Bronchial smooth muscle cell (primary cell): Measurements from ENCODE around the gene RASSF6. TPM values are rescaled to one million over a fixed set of nuclear protein-coding genes. Genes with fewer than 3 reads are reported as not detected.

Experiments used
- total RNA-seq: library from RNA; depleted of rRNA; stranded (reverse); fragments of >200 nt; gene quantifications from 2 replicates; pipeline ENCODE4 v1.2.1, GENCODE V29; 2014

The RASSF6 gene, protein sequence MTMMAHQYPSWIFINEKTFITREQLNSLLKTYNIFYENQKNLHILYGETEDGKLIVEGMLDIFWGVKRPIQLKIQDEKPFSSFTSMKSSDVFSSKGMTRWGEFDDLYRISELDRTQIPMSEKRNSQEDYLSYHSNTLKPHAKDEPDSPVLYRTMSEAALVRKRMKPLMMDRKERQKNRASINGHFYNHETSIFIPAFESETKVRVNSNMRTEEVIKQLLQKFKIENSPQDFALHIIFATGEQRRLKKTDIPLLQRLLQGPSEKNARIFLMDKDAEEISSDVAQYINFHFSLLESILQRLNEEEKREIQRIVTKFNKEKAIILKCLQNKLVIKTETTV
- under 0.01 TPM in 1 of 2 replicates, not detected in the other for total RNA-seq

DNA sequence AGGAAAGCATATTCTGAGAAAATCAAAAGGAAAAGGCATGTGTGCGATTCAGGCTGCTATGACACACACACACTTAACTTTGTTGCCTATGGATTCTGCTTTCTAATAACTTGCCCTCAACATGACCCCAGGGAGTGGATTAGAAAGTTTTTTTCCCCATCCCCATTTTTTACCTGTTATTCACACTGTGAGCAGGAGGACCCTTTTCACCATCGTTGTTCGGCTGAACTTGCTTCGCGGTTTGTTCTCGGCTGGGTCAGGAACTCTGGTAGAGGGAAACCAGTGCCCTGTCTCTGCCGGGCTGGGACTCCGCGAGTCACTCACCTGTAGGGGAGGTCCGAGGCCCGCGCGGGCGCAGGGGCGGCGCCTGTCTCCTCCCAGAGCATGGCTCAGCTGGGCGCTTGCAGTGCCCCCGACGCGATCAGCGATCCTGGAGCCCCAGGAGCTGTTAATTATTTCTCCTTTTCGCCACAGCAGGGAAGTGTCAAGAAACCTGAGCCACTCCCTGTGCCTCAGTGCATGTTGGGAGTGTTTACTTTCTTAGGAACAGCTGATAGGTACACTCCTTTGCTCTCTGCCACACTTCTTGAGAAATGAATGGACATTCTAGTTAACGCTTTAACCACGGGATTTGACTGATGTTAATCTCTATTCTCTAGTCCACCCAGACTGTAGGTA, at the start of gene RASSF6:
Gene RASSF6 (minus strand): TSS at position 322 of the 678 bp plus-strand sequence. CDS start 8,641 bp downstream, outside the sequence.

Other genes starting within 250 kb of the RASSF6 start
- gene ALB, start 216.1 kb downstream of the RASSF6 start, total RNA-seq: under 0.01 TPM in 1 of 2 replicates, not detected in the other
- 0.95 and 2.9 TPM in 2 replicates for gene AFP, start 184.2 kb downstream of the RASSF6 start, total RNA-seq
- gene AFM, start 138.7 kb downstream of the RASSF6 start, total RNA-seq: not detected in 2 replicates
- gene CXCL8, start 120.1 kb upstream of the RASSF6 start, total RNA-seq: 0.17 and 1.9 TPM in 2 replicates
- 5.0 and 14.3 TPM in 2 replicates for gene CXCL6, start 216.2 kb upstream of the RASSF6 start, total RNA-seq
- 1.9 and 12.0 TPM in 2 replicates for gene PF4V1, start 232.9 kb upstream of the RASSF6 start, total RNA-seq
- gene CXCL1, start 249.0 kb upstream of the RASSF6 start, total RNA-seq: 1.5 and 27.6 TPM in 2 replicates